Raji (cell line): ENCODE results near the gene ILKAP.

Experiments used
- POLR2A ChIP-seq: IDR thresholded peaks from 2 replicates; pipeline ENCODE4 v1.6.1; 2011; ENCODE audit warnings: low read depth, low read length, control low read depth; ENCODE audit not compliant: insufficient read depth

The ILKAP gene

DNA sequence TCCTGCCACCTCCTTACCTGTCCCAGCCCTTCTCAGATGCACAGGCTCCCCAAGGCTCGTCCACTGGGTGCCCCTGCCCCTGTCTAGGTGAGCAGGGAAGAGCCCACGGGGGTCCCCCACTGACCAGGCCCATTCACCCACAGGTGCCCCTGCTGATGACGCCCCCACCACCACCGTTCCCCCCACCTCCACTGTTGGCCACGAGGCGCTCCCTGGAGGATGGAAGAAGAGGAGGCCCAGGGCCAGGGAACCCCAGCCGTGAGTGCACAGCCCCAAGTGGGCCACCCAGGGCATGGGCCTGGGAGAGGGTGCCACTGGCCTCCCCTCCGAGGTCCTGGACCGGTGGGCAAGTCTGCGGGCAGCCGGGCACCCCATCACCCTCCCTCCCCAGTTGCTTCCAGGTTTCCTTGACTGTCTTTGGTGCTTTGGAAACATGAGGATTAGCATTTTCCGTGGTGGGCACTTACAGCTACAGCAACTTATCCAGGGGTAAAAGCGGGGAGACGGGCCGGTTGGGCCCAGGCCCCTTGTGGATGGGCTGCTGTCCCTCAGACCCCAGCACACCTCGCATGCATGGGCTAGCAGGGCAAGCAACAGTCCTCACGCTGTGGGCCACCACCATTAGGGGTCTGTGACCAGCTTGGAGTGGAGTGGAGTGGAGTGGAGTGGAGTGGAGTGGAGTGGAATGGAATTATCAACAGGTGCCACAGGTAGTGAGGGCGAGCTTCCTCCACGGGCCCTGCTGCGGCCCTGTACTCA lies 78.2 kb downstream of the ILKAP start:
- no peak for TF ChIP-seq POLR2A

DNA sequence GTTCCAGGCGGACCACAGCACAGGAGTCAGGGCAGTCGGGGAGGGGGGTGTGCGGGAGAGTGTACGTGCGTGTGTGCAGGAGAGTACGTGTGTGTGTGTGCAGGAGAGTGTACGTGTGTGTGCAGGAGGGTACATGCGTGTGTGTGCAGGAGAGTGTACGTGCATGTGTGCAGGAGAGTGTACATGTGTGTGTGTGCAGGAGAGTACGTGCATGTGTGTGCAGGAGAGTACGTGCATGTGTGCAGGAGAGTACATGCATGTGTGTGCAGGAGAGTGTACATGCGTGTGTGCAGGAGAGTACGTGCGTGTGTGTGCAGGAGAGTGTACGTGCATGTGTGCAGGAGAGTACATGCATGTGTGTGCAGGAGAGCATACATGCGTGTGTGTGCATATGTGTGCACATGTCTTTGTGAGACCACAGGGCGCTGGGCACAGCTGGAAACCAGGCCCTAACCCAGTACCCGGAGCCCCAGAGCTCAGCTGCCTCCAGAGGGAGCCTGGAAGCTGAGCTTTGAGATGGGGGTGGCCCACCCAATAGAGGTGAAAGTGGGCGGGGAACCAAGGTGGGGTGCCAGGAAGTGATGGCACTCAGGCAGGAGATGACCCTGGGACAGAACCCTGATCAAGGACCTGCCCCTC lies 78.9 kb downstream of the ILKAP start:
- no peak for TF ChIP-seq POLR2A

DNA sequence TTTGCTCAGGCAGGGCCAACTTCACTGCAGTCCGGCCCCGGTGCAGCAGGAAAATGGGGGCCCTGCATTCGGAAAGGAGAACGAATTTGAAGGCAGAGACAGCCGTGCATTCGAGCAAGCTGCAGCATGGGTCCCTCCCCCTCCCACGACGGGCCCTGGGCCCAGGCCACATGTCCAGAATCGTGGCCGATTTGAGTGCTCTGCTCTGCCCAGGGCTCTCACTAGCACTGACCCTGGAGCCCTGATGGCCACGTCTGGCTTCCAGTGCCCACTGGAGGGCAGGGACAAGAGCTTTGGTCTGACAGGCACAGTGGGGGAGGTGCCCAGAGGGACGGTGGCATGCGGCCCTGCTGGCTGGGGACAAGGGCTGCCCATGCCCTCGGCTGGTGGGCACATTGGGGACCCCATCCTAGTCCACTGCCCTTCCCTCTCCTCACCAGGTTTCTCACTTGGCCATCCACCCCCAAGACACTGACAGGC lies 79.5 kb downstream of the ILKAP start:
- no peak for TF ChIP-seq POLR2A

DNA sequence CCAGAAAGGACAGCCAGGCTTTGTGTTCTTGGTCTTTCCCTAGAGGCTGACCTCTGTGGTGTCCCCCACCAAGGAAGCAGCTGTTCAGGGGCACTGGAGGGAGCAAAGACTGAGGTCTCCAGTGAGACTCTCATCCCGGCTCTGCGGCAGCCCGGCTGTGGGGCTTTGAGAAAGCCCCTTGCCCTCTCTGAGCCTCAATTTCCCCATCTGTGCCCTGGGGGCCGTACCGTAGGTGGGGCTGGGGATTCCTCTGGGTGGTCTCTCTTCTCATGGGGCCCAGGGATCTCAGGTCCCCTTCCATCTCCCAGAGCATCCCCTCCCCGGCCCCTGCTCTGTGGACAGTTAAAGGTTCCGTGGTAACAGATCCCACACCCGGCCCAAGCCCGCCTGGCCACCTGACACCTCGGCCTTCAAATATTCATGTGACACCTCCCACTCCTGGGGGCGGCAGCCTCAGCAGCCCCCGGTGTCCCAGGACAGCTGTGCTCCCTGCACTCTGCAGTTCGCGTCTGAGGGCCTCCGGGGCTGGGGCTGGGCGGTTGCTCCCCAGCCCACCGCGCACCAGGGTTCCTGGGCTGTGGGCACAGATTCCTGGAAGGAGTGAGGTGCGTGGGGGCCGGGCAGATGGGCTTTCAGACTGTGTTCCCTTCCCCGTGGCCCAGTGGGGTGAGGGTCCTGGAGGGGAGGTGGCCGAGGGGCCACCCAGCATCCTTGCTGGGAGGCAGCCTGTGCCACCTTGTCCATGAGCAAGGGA lies 80.1 kb downstream of the ILKAP start:
- TF ChIP-seq POLR2A: no peak

DNA sequence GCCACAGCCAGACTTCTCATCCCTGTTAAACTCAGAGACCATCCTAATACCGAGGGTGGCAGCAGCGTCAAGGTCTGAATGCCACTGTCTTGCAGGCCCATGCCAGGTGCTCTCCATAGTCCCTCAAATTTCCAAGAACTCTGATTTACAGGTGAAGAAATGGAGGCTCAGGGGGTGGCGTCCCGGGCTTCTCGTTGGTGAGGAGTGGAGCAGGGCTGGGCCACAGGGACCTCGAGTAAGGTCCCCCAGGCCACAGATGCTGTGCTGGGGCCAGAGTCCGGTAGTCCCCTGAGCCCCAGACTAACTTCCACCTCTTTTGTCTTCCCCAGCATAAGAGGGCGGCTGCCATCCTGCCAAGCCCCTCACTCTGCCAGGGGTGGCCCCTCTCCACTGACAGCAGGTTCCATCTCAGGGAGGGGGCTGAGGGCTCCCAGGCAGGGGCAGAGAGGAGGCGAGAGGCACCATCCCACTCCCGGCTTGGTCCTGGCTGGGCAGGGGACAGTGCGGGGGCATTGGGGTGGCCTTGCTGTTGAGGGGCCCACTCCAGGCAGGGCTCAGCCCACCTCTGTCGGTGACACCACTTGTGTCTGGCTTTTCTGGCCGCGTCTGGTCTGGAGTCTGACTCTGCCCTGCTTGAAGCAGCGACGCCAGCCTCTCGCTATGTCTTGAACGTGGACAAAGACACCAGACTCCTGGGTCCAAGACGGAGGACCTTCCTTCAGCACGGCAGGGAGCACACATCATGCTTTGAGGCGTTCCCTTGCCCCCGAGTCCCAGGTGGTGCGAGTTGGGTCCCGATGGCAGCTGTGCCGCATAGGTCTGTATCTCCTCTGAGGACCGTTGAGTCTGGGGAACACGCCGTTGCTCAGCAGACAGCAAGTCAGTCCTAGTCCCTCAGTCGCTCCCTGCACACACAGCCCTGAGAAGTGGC lies 80.9 kb downstream of the ILKAP start:
- no peak for TF ChIP-seq POLR2A

DNA sequence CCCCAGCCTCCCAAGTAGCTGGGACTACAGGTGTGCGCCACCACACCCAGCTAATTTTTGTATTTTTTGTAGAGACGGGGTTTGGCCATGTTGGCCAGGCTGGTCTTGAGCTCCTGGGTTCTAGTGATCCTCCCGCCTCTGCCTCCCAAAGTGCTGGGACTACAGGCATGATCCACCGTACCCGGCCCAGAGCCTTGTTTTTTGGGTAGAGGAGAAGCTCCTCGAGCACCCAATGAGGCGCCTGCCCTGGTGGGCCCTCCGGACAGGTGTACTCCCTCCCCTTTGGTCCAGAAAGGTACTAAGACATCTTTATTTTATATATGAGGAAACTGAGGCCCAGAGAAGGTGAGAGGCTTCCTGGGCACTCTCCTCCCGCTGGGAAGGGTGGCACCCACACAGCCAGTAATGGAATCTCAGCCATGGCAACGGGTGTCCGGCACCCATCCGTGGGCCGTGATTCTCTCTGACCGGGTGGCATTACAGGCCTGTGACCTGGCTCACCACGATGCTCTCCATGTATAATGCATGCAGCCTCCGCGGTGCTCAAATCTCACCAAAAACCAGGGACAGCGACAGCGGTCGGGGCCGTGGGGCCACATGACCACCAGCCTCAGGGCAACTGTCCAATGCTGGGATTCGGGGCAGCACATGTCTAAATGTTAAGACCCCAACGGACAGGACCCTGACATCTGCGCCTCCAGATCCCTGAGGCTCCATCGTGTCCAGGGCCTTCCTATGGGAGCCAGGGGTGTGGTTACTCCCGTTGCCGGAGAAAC lies 81.8 kb downstream of the ILKAP start:
- no peak for TF ChIP-seq POLR2A

DNA sequence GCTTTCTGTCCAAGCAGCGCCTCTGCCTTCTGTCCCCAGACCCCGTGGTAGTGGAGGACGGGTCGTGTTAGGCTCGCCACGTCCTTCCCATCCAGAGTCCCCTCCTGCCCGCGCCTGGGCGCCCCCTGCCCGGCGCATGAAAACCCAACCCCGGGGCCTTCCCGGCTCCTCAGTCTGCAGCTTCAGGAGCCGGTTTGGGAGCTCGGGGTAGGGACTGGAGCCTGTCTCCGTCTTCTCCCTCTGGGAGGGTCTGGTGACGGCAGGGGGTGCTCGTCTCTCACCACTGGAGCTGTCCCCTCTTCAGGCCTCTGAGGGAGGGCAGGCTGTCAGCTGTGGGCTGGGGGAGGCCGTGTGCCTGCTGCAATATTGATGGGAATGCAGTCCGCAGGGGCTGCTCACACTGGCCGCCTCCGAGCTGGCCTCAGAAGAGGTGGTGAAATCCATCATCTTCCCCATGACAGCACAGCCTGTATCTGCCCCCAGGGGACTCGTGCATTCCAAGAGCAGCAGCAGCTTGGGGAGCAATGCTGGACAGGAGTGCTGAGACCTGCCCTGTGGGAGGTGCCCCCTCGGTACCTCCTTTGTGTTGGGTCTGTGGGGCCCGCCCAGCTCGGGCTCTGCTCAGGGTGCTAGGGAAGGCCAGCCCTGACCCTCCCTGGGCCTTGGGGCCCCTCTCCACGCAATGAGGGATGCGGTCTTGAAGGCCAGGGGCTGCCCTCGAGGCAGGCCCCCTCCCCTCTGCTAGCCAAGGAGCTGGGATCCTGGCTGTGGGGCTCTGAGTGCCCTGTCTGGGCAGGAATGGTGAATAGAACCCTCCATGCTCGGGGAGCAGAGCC lies 82.8 kb downstream of the ILKAP start:
- no peak for TF ChIP-seq POLR2A
